RPMI7951 (cell line): ENCODE results near the gene ALPL. TPM values are rescaled to one million over a fixed set of nuclear protein-coding genes. Genes with fewer than 3 reads are reported as not detected.
A peak's percentile ranks its signal among the peaks of the same experiment; 100 is the strongest.
"Not testable (repeated sequence)": the region's sequence is repeated elsewhere in the genome, so short reads cannot be mapped to it uniquely, and the experiment has no call there.

ENCODE experiments used
- DNase-seq: peaks from one replicate; pipeline ENCODE4 v3.0.0-alpha.2; 2012; ENCODE audit warnings: low read depth
- total RNA-seq: library from RNA; depleted of rRNA; stranded (reverse); fragments of >200 nt; shearing (Covaris generic); gene quantifications from 2 replicates; pipeline ENCODE4 v1.2.3, GENCODE V29; 2014; rRNA removed

The ALPL gene
- total RNA-seq = 1.3 and 3.4 TPM in 2 replicates

GRCh38 chr1:21509351-21510112 is at the start of gene ALPL:
ALPL (plus strand) TSS chr1:21509423; CDS start chr1:21554082, 44,659 bp downstream.
- DNase-seq = no peak

GRCh38 chr1:21465127-21465526 is 44.1 kb upstream of the ALPL start:
- DNase-seq = not testable (repeated sequence)

- not testable (repeated sequence) for DNase-seq
These were observed 41.3 kb upstream of the ALPL start for GRCh38 chr1:21467946-21468345.

GRCh38 chr1:21468599-21468998 is 40.6 kb upstream of the ALPL start:
- DNase-seq = peak; percentile 20

GRCh38 chr1:21469581-21469980 is 39.6 kb upstream of the ALPL start:
- DNase-seq = no peak

- no peak for DNase-seq
These were observed 36.4 kb upstream of the ALPL start for GRCh38 chr1:21472861-21473260.

GRCh38 chr1:21478356-21478755 is 30.9 kb upstream of the ALPL start:
- no peak for DNase-seq

GRCh38 chr1:21483881-21484280 is 25.3 kb upstream of the ALPL start:
- not testable (repeated sequence) for DNase-seq

GRCh38 chr1:21489146-21489545 is 20.1 kb upstream of the ALPL start:
- DNase-seq = no peak

GRCh38 chr1:21490774-21491487 is 18.3 kb upstream of the ALPL start:
- peak; percentile 57 for DNase-seq

- DNase-seq = peak; percentile 13
These were observed 17.5 kb upstream of the ALPL start for GRCh38 chr1:21491488-21492355.

GRCh38 chr1:21492356-21492625 is 16.9 kb upstream of the ALPL start:
- DNase-seq = no peak

- DNase-seq = no peak
These were observed 15.0 kb upstream of the ALPL start for GRCh38 chr1:21494196-21494595.

- no peak for DNase-seq
These were observed 13.9 kb upstream of the ALPL start for GRCh38 chr1:21495225-21495820.

- DNase-seq = no peak
These were observed 13.2 kb upstream of the ALPL start for GRCh38 chr1:21496063-21496462.

- DNase-seq = peak; percentile 53
These were observed 12.3 kb upstream of the ALPL start for GRCh38 chr1:21496886-21497285.

GRCh38 chr1:21497466-21498061 is 11.7 kb upstream of the ALPL start:
- no peak for DNase-seq

- no peak for DNase-seq
These were observed 9.8 kb upstream of the ALPL start for GRCh38 chr1:21499283-21499950.

- DNase-seq = no peak
These were observed 5.4 kb upstream of the ALPL start for GRCh38 chr1:21503706-21504377.

GRCh38 chr1:21506804-21507203 is 2.4 kb upstream of the ALPL start:
- no peak for DNase-seq
